Transverse colon (tissue), 4 donors: Measurements from ENCODE around the gene CRIP2. TPM values are rescaled to one million over a fixed set of nuclear protein-coding genes. Genes with fewer than 3 reads are reported as not detected.

Experiments used
- DNase-seq: peaks from one replicate; pipeline ENCODE4 v3.0.0-alpha.2; 2019
- H3K27ac ChIP-seq, 4 donors: fragments of 200-600 bp; sonication (generic); 2 replicates each; pipeline ENCODE4 v1.5.1; 2016 to 2018; ENCODE audit warnings: inconsistent platforms in 4 of 4
- H3K27me3 ChIP-seq: fragments of 200-600 bp; sonication (generic); 2 replicates; pipeline ENCODE4 v1.5.1; 2017; ENCODE audit warnings: inconsistent platforms
- H3K36me3 ChIP-seq, 4 donors: fragments of 200-600 bp; sonication (generic); 2 replicates each; pipeline ENCODE4 v1.5.1; 2017 to 2019; ENCODE audit warnings: inconsistent platforms in 4 of 4
- H3K4me1 ChIP-seq, 4 donors: fragments of 200-600 bp; sonication (generic); 2 replicates each; pipeline ENCODE4 v1.5.1; 2017 to 2020; ENCODE audit warnings: inconsistent platforms in 4 of 4
- H3K4me3 ChIP-seq, 4 donors: fragments of 200-600 bp; sonication (generic); 1 replicate in 1 of 4; 2 replicates in 3 of 4; pipeline versions ENCODE4 v1.5.1 to v1.6.1; 2017 to 2019; ENCODE audit warnings: inconsistent platforms in 4 of 4
- H3K9me3 ChIP-seq, 2 donors: fragments of 200-600 bp; sonication (generic); 2 replicates each; pipeline ENCODE4 v1.5.1; 2017 to 2019; ENCODE audit warnings: inconsistent platforms in 2 of 2
- EP300 ChIP-seq: sonication (generic); formaldehyde crosslinking; IDR thresholded peaks from one replicate; pipeline ENCODE4 v1.6.1; 2017; ENCODE audit warnings: antibody characterized with exemption, low read depth
- POLR2A ChIP-seq: fragments of 450-650 bp; IDR thresholded peaks from one replicate; pipeline ENCODE4 v1.6.1; 2016; ENCODE audit warnings: antibody characterized with exemption, mild to moderate bottlenecking, moderate library complexity
- POLR2AphosphoS5 ChIP-seq, 3 donors: sonication (generic); formaldehyde crosslinking; IDR thresholded peaks; one replicate each; pipeline ENCODE4 v1.6.1; 2016; ENCODE audit warnings: antibody characterized with exemption in 3 of 3
- WGBS, 2 donors: methylation state at CpG; one replicate each; pipeline ENCODE4 v1.1.5; 2018; ENCODE audit warnings: low coverage in 1 of 2; 5-methylcytosine and 5-hydroxymethylcytosine counted together
- in situ Hi-C, 4 donors: fragments of 200-750 bp; cut with MboI; loops; one replicate each; pipeline versions ENCODE4 v1.15.0 to v1.15.1; 2017; ENCODE audit warnings: low sequenced_read_pairs in 3 of 4, low pct_ligation_motif_present in 1 of 4, low pct_unique_long_range_greater_than_20kb in 1 of 4
- intact Hi-C: fragments of 100-400 bp; cut with DNase I; formaldehyde crosslinking; loops from one replicate; pipeline ENCODE4 v1.15.1; 2023; ENCODE audit warnings: low total_unique reads
- total RNA-seq, 4 donors: library from RNA; depleted of rRNA; stranded (reverse); fragments of >200 nt; gene quantifications; one replicate each; pipeline ENCODE4 v1.1.0, GENCODE V29; 2016
- TF ChIP-seq, protein P1 (sequence below), 5 experiments: fragments of 200-600 bp in 3 of 5; fragments of 450-650 bp in 2 of 5; sonication (generic) in 3 of 5; IDR thresholded peaks; 1 replicate in 2 of 5; 2 replicates in 3 of 5; pipeline ENCODE4 v1.5.1; 2016 to 2017; ENCODE audit warnings: antibody characterized with exemption in 5 of 5, inconsistent platforms in 3 of 5, mild to moderate bottlenecking in 2 of 5, moderate library complexity in 1 of 5

Gene CRIP2
- total RNA-seq, 4 donors from 2014 or later: 11.2 to 67.3 (median 22.4) TPM

DNA sequence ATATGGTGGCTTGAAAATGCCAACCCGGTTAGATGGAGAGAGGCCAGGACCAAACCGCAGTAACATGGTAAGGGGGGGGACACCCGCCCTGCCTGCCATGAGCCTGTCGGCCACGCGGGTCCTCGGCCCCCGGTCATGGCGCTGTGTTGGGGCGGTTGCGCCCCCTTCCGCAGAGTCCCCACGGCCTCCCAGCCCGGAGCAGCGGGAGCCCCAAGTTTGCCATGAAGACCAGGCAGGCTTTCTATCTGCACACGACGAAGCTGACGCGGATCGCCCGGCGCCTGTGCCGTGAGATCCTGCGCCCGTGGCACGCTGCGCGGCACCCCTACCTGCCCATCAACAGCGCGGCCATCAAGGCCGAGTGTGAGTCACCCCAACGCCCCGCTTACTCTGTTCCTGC is 10.1 kb upstream of the CRIP2 start:
- in situ Hi-C loops: no loop called here
- WGBS, 2 donors: 91% methylated on average over 33 of the region's 33 CpGs; no CpG with 5 or more reads in 1 of the 2 donors

DNA sequence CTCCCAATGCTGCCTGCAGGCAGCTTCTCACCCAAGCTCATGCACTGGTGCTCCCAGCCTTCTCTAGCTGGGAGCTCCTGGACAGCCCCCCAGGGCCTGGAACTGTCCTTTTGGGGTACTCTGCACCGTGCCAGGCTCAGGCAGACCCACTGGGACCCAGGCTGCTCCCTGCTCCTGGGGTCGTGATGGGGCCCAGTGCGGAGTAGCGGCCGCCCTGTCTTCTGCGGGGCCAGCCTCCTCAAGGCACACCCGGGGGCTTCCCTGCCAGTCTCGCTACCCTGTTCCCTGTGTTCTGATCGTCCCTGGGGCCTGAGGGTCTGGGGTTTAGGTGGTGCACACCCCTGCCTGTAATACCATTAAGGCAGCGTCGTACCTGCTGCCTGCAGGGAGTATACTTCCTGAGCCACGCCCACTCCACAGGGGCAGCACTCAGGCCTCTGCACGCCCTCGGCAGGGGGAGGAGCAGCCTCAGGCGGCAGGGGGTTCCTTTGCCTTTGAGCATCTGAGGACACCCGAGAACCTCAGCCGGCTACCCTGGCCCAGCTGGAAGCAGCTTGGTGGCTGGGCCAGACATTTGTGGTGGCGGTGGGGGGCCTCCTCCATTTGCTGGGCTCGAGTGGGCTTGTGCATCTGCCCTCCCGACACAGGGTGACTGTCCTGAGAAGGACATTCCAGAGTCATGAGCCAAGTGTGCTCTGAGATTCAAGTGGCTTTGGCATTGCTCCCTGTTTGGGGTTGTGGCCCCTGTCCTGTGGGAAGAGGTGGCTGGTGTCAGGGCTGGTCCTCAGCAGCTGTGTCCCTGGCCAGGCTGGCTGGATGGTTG is 9.2 kb upstream of the CRIP2 start:
- H3K27ac ChIP-seq: no peak overlapping the region
- no peaks in the 10 kb centered on the region for H3K4me1 ChIP-seq
- peaks cover 0 to 31% (median 7%) of the 10 kb centered on the region in 4 donors for H3K36me3 ChIP-seq
- WGBS, 2 donors: 81% methylated on average over 20 of the region's 20 CpGs; no CpG with 5 or more reads in 1 of the 2 donors
- TF ChIP-seq EP300: no peak
- TF ChIP-seq POLR2AphosphoS5 (IDR thresholded peaks at IDR 0.05): no peak
- TF ChIP-seq POLR2A: no peak
- TF ChIP-seq, protein P1, sequence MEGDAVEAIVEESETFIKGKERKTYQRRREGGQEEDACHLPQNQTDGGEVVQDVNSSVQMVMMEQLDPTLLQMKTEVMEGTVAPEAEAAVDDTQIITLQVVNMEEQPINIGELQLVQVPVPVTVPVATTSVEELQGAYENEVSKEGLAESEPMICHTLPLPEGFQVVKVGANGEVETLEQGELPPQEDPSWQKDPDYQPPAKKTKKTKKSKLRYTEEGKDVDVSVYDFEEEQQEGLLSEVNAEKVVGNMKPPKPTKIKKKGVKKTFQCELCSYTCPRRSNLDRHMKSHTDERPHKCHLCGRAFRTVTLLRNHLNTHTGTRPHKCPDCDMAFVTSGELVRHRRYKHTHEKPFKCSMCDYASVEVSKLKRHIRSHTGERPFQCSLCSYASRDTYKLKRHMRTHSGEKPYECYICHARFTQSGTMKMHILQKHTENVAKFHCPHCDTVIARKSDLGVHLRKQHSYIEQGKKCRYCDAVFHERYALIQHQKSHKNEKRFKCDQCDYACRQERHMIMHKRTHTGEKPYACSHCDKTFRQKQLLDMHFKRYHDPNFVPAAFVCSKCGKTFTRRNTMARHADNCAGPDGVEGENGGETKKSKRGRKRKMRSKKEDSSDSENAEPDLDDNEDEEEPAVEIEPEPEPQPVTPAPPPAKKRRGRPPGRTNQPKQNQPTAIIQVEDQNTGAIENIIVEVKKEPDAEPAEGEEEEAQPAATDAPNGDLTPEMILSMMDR (IDR thresholded peaks at IDR 0.05): no peak
- H3K27me3 ChIP-seq: no peaks in the 10 kb centered on the region
- H3K4me3 ChIP-seq: no peak overlapping the region
- H3K9me3 ChIP-seq: no peaks in the 10 kb centered on the region
- in situ Hi-C loops (no loop called here), intact Hi-C loops (no loop called here)
- no peak for DNase-seq

More for the DNA sequence above, 10.1 kb upstream of the CRIP2 start:
- Histone ChIP-seq H3K4me1 (no peaks in the 10 kb centered on the region), H3K27ac (no peak overlapping the region), H3K36me3 (peaks cover 0 to 31% (median 7%) of the 10 kb centered on the region in 4 donors), H3K9me3 (no peaks in the 10 kb centered on the region), H3K4me3 (no peak overlapping the region), H3K27me3 (no peaks in the 10 kb centered on the region)
- intact Hi-C loops: no loop called here
- TF ChIP-seq EP300 (no peak), POLR2AphosphoS5 (IDR thresholded peaks at IDR 0.05) (no peak), POLR2A (no peak)
- TF ChIP-seq, protein P1 (IDR thresholded peaks at IDR 0.05): no peak
- DNase-seq: no peak

DNA sequence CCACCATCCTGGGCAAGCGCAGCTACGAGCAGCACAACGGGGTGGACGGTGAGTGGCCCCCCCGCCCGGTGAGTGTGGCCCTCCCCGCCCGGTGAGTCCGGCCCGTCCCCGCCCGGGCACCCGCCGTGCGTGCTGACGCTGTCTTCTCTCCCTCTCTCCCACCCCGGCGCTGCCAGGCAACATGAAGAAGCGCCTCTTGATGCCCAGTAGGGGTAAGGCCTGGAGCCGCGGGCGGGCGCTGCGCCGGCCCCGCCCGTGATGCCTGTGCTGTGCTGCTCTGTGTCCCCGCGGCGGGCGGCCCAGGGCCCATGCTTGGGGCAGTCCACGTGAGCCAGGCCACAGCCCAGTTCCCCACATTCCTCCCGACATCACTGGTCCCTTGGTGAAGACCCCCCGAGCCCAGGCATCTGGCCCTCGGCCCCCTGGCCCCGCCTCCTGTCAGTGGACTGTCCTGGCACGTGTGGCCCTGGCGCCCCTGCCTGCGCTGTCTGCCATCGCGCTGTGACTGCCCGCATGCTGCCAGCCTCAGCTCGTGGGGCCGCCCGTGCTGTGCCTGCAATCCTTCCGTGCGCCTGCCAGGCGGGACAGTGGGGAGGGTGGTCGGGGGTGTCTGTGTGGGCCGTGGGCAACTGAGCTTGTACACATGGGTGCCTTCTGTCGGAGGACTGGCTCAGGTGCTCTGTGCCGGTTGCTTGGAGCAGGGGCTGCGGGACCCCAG is 7.9 kb upstream of the CRIP2 start:
- intact Hi-C loops: no loop called here
- 94% methylated on average over 38 of the region's 53 CpGs; no CpG with 5 or more reads in 1 of the 2 donors for whole genome bisulfite sequencing, 2 donors
- Histone ChIP-seq H3K4me3 (no peak overlapping the region), H3K27ac (no peak overlapping the region), H3K9me3 (no peaks in the 10 kb centered on the region), H3K36me3 (peaks cover 0 to 24% (median 7%) of the 10 kb centered on the region in 4 donors), H3K27me3 (no peaks in the 10 kb centered on the region), H3K4me1 (no peaks in the 10 kb centered on the region)
- in situ Hi-C loops: no loop called here
- TF ChIP-seq POLR2A: no peak
- no peak for TF ChIP-seq POLR2AphosphoS5 (IDR thresholded peaks at IDR 0.05)
- no peak for TF ChIP-seq EP300
- TF ChIP-seq, protein P1 (IDR thresholded peaks at IDR 0.05): no peak
- no peak for DNase-seq

DNA sequence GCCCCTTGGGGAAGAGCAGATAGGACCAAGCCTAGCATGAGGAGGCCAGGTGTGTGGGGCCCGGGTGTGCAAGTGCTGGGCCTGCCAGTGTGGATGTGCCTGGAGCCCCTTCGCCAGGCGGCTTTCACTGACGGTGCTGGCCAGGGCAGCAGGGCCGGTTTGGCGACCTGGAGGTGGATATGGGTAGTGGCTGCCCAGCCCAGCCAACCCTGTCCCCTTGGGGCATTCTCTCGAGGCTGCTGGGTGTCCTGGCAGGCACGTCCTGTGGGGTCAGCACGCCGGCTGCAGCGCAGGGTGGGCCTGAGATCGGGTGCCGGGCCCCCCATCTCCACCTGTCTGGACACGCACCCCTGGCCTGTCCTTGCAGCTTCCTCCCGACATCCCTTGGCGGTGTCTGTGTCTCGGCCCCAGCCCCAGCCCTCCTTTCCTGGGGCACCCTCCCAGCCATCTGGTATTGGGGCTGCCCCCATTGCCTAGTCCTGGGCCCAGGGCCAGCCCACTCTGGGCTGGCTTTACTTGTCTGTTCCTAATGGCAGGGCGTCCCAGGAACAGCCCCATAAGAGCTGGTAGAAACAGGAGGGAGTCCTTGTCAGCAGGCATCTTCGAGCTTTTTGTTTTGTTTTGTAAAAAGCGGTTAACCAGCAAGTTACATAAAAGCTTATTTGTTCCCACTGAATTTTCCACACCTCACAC is 7.2 kb upstream of the CRIP2 start:
- Histone ChIP-seq H3K36me3 (peaks cover 0 to 20% (median 7%) of the 10 kb centered on the region in 4 donors), H3K27ac (no peak overlapping the region), H3K4me3 (no peak overlapping the region), H3K9me3 (no peaks in the 10 kb centered on the region), H3K27me3 (no peaks in the 10 kb centered on the region), H3K4me1 (peaks cover 0 to 2% (median under 1%) of the 10 kb centered on the region in 4 donors)
- DNase-seq: no peak
- TF ChIP-seq, protein P1 (IDR thresholded peaks at IDR 0.05): no peak
- TF ChIP-seq POLR2A (no peak), POLR2AphosphoS5 (IDR thresholded peaks at IDR 0.05) (no peak), EP300 (no peak)
- in situ Hi-C loops (no loop called here), intact Hi-C loops (no loop called here)
- WGBS, 2 donors: 89% methylated on average over 20 of the region's 20 CpGs; no CpG with 5 or more reads in 1 of the 2 donors
